Right kidney (tissue), 1 donor: ENCODE measurements around the gene COG8.
"Not testable (repeated sequence)": the region's sequence is repeated elsewhere in the genome, so short reads cannot be mapped to it uniquely, and the experiment has no call there.

ENCODE experiments used
- DNase-seq: peaks from one replicate; pipeline ENCODE4 v3.0.0-alpha.2; 2016

COG8 gene

DNA sequence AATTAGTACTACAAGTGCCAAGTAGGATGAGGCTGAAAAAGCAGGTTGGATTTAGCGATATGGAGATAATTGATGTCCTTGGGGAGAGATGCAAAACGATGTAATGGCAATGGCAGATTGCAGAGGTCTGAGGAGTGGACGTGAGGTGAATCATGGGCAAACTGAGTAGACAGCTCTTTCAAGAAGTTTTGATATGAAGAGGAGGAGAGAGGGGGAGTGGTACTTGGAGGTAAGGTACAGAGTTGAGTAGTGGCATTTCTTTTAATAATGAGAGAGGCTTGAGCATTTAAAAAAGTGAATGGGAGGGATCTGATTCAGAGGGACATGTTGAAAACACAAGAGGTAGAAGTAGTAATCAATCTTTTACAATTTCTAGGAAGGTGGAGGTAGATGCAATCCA lies 46.0 kb downstream of the COG8 start:
- DNase-seq: no peak

DNA sequence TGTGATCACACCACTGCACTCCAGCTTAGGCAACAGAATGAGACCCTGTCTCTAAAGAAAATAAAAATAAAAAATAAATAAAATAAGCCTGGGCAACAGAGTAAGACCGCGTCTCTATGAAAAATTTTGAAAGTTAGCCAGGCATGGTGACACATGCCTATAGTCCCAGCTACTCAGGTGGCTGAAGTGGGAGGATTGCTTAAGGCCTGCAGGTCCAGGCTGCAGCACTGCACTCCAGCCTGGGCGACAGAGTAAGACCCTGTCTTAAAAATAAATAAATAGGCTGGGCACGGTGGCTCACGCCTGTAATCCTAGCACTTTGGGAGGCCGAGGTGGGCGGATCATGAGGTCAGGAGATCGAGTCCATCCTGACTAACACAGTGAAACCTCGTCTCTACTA lies 47.7 kb downstream of the COG8 start:
- DNase-seq: not testable (repeated sequence)

DNA sequence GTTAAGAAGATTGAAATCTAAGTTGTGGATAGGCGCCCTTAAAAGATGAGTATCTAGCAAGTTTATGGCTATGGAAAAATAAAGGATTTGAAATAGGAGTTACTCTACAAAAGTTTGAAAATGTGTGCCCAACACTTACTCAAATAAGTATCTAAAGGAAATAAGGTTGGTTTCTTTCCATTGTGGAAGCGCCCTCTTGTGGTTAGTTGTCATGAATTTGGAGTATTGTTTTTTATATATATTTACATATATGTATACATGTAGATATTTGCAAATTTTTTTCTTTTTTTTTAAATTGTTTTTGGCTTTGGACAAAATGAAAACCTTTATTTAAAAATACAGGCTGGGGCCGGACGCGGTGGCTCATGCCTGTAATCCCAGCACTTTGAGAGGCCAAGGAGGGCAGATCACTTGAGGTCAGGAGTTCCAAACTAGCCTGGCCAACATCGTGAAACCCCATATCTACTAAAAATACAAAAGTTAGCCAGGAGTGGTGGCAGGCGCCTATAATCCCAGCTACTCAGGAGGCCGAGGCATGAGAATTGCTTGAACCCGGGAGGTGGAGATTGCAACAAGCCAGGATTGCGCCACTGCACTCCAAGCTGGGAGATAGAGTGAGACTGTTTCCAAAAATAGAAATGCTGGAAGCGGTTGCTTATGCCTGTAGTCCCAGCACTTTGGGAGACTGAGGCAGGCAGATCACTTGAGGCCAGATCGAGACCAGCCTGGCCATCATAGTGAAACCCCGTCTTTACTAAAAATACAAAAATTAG lies 52.2 kb downstream of the COG8 start:
- peak; percentile 32 for DNase-seq

DNA sequence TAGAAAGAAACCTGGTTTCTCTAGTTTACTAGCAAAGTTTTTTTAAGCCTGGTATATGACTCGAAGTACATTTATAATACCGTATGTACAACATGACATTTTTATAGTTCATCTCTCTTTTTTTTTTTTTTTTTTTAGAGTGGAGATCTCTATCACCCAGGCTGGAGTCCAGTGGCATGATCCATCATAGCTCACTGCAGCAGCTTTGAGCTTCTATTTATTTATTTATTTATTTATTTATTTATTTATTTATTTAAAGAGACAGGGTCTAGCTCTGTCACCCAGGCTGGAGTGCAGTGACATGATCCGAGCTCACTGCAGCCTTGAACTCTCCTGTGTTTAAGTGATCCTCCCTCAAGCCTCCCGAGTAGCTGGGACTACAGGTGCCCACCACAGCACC lies 54.1 kb downstream of the COG8 start:
- no peak for DNase-seq

DNA sequence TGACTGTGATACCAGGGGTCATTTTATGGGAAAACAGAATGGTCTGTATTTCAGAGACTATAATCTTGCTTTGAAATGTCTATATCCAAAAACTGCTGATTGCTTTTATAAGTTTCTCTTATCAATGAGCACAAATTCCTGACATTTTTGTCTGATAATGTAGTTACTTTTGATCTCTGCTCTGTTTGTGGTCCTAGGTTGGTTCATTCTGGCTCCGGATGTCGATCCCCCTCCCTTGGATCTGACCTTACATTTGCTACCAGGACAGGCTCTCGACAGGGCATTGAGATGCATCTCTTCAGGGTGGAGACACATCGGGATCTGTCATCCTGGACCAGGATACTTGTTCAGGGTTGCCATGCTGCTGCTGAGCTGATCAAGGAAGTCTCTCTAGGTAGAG lies 55.5 kb downstream of the COG8 start:
- DNase-seq: no peak

DNA sequence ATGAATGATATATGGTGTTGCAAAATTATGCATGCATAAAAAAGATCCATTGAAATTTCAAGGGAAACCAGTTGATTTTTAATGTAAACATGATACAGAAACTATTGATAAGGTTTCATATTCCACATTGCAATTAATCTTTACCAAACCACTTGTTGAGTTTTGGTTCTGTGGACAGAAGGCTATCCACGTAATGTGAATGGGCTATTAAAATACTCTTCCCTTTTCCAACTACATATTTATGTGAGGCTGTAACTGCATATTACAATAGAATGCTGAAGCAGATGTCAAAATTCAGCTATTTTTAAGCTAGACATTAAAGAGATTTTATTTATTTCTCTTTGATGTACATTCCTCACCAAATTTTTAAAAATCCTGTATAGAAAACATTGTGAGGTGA lies 62.0 kb downstream of the COG8 start:
- DNase-seq: no peak
